HG03159 (cell line): ENCODE measurements around the gene GCK.
"Not testable (repeated sequence)": the region's sequence is repeated elsewhere in the genome, so short reads cannot be mapped to it uniquely, and the experiment has no call there.

Source experiments
- ATAC-seq: cut with Tn5 transposase; IDR thresholded peaks from one replicate; pipeline ENCODE4 v1.9.1; 2021; ENCODE audit warnings: mild to moderate bottlenecking, moderate library complexity; ENCODE audit not compliant: unreplicated experiment

Gene GCK

DNA sequence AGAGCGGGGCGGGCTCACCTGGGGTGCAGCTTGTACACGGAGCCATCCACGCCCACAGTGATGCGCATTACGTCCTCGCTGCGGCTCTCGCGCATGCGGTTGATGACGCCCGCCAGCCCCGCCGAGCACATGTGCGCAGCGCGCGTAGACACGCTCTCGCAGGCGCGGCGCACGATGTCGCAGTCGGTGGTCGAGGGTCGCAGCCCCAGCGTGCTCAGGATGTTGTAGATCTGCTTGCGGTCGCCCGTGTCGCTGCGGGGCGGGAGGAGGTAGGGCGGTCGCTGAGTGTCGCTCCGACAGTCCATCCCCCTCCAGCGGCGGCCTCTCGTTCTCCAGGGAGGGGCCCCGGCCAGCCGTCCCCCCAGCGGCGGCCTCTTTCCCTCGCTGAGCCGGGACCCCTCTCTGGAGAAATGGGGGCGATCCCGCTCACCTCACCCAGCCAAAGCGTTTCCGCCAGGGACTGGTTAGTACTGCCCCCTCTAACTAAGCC, 43.7 kb downstream of the GCK start:
- ATAC-seq, result no peak

DNA sequence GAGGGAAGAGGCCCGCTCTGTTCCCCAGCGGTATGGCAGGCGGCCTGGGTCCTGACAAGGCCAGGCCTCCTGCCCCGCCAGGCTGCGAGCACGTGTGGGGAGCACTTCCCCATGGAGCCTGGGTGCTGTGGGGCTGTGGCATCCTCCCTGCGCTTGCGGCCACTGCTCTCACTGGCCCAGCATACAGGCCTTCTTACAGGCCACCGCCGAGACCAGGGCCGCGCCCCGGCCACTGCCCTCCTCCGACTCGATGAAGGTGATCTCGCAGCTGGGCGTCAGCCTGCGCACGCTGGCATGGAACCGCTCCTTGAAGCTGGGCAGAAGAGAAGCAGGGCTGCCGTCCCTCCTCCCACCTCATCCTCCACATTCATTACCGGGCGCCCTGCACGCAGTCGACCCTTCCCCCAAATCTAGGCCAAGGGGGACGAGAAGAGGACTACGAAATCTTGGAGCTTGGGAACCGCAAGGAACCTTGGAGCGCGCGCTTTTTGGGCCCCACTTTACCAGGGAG, 44.2 kb downstream of the GCK start:
- ATAC-seq, result no peak

DNA sequence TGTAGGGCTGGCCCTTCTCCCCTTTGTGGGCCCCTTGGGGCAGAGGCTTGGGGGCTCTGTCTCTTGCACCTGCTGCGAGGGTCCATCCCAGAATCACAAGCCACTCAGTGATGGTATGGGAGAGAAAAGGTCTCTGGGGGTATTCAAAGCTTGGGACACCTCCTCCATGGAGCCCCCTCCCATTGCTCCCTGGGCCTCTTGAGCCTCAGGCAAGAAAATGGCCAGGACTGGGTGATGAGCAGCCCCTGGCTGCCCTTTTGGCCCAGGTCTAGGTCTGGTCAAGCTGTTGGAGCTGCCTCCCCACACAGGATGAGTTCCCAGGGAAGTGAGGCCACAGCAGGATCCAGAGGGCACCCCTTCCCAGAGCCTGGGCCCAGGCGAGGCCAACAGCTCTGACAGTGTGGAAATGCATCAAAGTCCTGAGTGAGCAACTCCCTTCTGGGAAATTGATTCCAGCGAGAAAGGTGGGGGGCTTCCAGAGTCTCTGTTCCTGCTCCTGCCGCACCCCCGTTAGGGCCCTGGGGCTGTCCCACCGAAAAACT, 44.7 kb downstream of the GCK start:
- ATAC-seq, result no peak

- no peak for ATAC-seq
Measured at GRCh38 chr7:44143646-44144250, 45.5 kb downstream of the GCK start.

DNA sequence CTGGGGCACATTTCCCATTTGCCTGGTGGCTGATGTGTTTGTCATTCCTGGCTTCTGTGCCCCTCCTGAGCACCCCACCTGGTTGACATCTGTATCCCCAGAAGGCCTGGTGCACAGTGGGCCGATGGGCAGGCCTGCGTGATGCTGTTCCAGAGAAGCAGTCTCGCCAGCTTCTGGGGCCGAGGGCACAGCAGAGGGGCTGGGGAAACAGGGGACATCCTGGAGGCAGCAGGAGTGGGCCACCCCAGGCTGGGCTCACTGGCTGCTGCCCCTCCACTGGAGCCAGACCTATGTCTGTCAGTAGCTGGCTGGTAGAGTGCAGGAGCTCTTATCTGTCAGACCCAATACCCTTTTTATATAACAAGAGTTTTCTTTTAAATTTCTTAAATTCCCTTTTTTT, 47.2 kb downstream of the GCK start:
- no peak for ATAC-seq

GRCh38 chr7:44141221-44141850, 47.9 kb downstream of the GCK start, which contains the start of gene MYL7:
Gene MYL7 (minus strand): TSS chr7:44141332. CDS start chr7:44141305, 27 bp downstream.
- no peak for ATAC-seq

DNA sequence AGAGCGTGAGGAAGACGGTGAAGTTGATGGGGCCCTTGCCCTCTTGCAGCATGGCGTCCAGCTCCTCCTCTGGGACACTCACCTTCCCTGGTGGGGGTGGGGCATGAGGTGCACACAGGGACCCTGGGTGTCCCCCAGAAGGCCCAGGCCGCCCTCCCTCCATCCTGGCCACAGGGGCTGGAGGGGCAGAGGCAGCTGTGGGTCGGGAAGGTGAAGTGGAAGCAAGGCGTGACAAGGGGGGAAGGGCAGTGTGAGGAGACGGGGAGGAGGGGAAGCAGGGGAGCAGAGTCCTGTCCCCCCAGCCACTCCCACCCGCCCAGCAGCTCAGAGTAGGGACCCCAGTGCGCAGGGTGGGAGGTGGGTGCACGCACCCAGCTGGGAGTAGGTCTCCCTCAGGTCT, 48.9 kb downstream of the GCK start:
- no peak for ATAC-seq

DNA sequence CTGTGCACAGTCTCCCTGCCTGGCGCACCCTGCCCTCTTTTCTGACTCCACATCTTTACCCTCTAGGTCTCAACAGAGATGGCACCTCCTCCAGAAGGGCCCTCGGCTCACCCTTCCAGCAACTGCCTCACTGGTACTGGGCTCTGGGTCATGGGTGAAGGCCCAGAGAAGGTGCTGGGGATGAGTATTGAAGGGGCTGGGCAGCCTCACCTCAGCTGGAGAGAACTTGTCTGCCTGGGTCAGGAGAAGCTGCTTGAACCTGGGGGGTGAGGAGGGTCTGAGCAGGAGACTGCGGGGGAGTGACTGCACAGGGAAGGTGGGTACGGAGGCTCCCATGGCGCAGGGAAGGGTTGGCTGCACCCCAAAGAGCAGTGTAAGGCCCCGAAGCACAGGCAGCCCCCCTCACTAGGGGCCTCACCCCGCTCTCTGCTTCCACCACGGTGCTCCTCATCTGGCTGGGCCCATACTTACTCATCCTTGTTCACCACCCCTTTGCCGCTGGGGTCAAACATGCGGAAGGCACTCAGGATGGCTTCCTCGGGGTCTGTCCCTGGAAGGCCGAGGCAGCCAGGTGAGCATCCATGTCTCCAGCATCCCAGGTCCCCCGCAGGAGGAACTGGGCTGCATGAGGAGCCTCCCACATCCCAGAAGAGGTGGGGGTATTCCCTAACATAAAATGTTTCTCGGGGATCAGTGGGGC, 49.8 kb downstream of the GCK start:
- ATAC-seq, result no peak

- ATAC-seq, result no peak
Measured at GRCh38 chr7:44138698-44139097, 50.5 kb downstream of the GCK start.

- ATAC-seq, result no peak
Measured at GRCh38 chr7:44136731-44137130, 52.5 kb downstream of the GCK start.

- ATAC-seq, result no peak
Measured at GRCh38 chr7:44134943-44135628, 54.2 kb downstream of the GCK start.

DNA sequence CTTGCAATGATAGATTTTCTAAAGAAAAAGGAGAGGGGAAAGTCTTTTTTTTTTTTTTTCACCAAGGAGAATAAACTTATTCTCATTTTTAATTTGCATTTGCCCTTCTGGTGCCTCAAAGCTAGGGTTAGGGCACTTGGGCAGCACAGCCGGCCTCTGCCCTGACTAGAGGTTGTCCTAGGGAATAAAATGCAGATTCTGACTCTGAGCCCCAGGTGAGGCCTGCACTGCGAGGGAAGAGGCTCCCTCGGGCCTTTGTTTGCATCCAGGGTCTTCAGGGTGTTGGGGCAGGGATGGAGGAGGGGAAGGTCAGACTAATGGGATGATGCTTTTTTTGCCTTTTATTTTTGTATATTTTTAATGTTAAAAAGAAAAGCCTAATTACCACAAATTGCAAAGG, 55.9 kb downstream of the GCK start:
- no peak for ATAC-seq

DNA sequence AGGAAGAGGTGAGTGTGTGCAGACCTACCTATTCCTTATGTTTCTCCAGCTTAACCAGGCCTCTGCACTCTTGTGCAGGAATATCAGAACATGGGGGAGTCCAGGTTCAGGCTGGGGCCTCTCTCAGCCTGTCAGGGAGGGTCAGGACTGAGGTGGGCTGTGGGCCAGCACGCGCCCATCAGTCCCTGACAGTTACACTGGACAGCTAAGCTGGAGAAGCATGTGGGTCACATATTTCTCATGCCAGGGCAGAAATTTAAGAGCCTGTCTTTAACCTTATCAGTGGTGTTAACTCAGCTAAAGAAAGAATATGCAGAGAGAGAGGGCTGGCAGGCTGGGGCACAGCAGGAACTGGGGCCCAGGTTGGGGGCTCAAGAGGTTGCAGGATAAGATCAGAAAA, 57.2 kb downstream of the GCK start:
- no peak for ATAC-seq

DNA sequence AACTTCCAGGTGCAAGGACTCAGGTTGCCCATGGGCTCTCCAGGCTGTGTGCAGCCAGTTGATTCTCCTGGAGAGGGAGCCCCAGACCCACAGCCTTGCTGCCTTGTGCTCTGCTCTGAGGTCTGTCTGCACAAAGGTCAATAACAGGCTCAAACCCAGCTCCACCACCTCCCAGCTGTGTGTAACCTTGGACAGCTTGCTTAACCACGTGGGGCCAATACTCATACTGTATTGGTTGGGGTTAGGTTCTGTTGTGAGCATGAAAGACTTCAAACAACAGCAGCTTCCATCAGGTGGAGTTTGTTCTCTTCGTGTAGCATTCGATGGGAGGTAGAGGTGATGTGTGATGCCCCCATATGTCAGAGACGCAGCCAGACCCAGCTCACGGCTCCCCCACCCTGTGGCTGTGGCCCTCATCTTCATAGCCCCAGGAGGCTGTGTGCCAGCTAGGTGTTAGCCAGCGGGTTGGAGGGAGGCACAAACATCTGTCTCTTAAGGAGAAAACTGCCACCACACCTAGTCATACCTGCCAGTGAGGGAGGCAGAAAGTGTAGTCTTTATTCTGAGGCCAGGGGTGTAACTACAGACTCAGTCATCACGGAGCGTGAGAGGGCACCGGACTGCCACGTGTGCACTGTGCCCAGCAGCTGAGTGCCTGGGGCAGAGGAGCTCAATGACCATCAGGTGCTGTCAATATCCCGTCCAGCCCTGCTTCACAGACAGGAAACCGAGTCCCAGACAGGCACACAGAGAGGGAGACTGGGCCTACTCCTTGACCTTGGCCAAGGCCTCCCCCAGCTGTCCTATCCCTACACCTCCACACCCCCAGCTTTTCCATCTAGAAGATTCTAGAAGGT, 57.8 kb downstream of the GCK start:
- ATAC-seq, result no peak

- ATAC-seq, result no peak
Measured at GRCh38 chr7:44128721-44129582, 60.3 kb downstream of the GCK start.

- no peak for ATAC-seq
Measured at GRCh38 chr7:44127161-44127560, 62.1 kb downstream of the GCK start.

GRCh38 chr7:44126574-44126973, 62.7 kb downstream of the GCK start:
- not testable (repeated sequence) for ATAC-seq

DNA sequence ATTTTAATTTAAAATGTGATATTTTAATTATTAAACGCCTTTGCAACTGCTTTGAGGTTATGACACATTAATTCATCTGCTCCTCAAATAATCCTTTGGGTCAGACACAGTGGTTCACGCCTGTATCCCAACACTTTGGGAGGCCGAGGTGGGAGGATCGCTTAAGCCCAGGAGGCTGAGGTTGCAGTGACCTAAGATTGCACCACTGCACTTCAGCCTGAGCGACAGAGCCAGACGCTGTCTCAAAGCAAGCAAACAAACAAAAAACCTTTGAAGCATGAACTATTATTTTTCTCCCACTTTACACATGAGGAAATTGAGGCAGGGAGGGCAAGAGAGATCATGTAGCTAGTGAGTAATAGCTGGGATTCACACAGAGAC, 64.4 kb downstream of the GCK start:
- ATAC-seq, result no peak
